PC-9 (cell line): ENCODE results near the gene PCDHGC5.

Experiments
- CTCF ChIP-seq: fragments of 200-600 bp; sonication (generic); conservative IDR thresholded peaks from 2 replicates; pipeline ENCODE4 v1.6.1; 2017; ENCODE audit warnings: mixed run types, antibody characterized with exemption, mild to moderate bottlenecking, moderate library complexity
- EZH2 ChIP-seq: fragments of 200-600 bp; sonication (generic); IDR thresholded peaks from 2 replicates; pipeline ENCODE4 v1.8.0; 2017; ENCODE audit warnings: antibody characterized with exemption, low read depth

DNA sequence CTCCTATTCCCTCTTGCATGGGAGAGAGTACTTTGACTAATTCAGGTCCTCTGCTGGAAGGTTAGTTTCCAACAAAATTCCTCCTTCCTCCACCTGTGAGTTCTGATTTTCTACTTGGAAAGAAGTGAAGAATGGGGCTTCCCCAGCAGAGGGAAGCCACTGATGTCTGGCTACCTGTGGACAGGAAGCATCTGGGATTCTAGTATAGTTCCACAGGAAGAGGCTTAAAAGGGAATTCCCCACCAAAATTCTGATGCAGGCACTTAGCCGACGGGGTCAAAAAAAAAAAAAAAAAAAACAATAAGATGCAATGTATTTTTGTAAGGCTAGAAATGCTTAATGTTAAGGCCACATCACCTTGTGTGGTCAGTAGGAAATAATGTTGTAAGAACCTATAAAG, 33.4 kb downstream of the PCDHGC5 start:
- TF ChIP-seq CTCF (no peak), EZH2 (no peak)
